Ovary (tissue), 3 donors: ENCODE data around the gene TOMM6.

Source experiments
- CTCF ChIP-seq, 3 donors: fragments of 450-650 bp in 2 of 3; fragments of 200-600 bp in 1 of 3; IDR thresholded peaks; one replicate each; pipeline versions ENCODE4 v1.5.1 to v1.8.0; 2016 to 2022; ENCODE audit warnings: antibody characterized with exemption in 3 of 3, mild to moderate bottlenecking in 1 of 3
- POLR2A ChIP-seq: fragments of 450-650 bp; IDR thresholded peaks from one replicate; pipeline ENCODE4 v1.6.1; 2017; ENCODE audit warnings: antibody characterized with exemption, mild to moderate bottlenecking, moderate library complexity
- donor health status: DM: no; HTN: no; CAD: no.

GRCh38 chr6:41814629-41815028, 27.1 kb downstream of the TOMM6 start:
- TF ChIP-seq CTCF (IDR thresholded peaks at IDR 0.05) (no peak), POLR2A (no peak)
